ENCODE measurements around the gene AMOTL2.

The AMOTL2 gene

DNA sequence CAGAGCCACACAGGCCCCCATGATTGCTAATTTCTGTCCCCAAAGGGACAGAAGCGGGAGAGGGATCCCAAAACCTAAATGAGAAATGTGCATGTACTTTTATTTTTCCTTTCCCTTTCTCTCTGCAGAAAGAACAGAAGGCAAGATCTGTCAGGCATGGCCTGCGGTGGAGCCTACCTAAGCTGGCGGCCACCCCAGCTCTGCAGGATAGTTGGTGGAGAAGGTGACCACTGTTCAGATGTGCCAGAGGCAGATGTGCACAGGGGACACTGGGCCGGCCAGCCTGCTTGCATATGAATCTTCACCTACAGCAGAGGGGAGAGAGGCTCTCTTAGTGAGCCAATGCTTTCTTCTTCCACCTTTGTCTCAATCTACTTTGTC is 2.1 kb upstream of the AMOTL2 start:
- H3K36me3 Mint-ChIP-seq (ENCODE audit: insufficient read depth) = no peaks in the 10 kb centered on the region
- H3K4me1 Mint-ChIP-seq = peaks cover 15% of the 10 kb centered on the region
- no peaks in the 10 kb centered on the region for H3K9me3 Mint-ChIP-seq
- DNase-seq (ENCODE audit: low spot score in 2 of 2) (no peak), ATAC-seq (replicated peaks; ENCODE audit: extremely low read depth, poor library complexity, severe bottlenecking) (no peak)
- H3K4me3 Mint-ChIP-seq = no peak overlapping the region
- peaks cover 77% of the 10 kb centered on the region for H3K27me3 Mint-ChIP-seq
- H3K27ac Mint-ChIP-seq (ENCODE audit: low read depth) = no peak overlapping the region

DNA sequence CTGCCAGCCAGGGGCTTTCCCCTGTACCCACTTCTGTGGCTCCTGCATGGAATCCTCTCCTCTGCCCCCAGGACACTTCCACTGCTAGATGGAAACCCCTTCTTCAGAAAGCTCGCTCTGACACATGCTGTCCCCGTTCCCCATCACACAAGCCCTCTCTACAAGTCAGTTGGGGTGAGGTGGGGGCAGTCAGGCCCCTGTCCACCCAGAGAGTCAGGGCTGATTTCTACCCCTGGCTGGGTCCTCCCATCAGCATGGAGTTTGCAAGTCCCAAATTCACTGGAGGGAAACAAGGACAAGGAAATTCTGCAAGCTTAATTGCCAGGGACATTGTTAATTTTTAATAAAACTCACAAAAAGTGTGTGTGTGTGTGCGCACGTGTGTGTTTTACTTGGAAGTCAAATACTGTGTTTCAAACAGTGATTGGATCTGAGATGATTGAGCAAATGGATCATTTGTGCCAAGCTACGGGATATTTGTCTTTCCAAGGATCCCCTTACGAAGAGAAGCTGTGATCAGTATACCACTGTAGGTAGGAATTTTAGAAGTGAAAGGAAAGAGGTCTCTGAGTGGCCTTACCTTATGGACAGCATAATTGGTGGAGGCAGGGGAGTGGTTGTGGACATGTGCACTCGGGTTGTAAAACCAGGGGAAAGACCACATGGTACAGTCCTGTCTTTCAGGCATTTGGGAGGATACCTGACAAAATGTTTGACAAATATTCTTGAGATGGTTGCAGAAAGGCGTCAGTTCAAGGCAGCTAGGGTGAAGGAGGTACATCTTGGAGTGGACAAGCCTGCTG is 1.5 kb upstream of the AMOTL2 start:
- H3K4me3 Mint-ChIP-seq = peak overlapping the region; percentile 71
- peaks cover 15% of the 10 kb centered on the region for H3K4me1 Mint-ChIP-seq
- ATAC-seq (replicated peaks; ENCODE audit: extremely low read depth, poor library complexity, severe bottlenecking) = no peak
- no peak overlapping the region for H3K27ac Mint-ChIP-seq (ENCODE audit: low read depth)
- DNase-seq (ENCODE audit: low spot score in 2 of 2) = no peak
- H3K36me3 Mint-ChIP-seq (ENCODE audit: insufficient read depth) = no peaks in the 10 kb centered on the region
- H3K9me3 Mint-ChIP-seq = no peaks in the 10 kb centered on the region
- H3K27me3 Mint-ChIP-seq = peaks cover 71% of the 10 kb centered on the region

DNA sequence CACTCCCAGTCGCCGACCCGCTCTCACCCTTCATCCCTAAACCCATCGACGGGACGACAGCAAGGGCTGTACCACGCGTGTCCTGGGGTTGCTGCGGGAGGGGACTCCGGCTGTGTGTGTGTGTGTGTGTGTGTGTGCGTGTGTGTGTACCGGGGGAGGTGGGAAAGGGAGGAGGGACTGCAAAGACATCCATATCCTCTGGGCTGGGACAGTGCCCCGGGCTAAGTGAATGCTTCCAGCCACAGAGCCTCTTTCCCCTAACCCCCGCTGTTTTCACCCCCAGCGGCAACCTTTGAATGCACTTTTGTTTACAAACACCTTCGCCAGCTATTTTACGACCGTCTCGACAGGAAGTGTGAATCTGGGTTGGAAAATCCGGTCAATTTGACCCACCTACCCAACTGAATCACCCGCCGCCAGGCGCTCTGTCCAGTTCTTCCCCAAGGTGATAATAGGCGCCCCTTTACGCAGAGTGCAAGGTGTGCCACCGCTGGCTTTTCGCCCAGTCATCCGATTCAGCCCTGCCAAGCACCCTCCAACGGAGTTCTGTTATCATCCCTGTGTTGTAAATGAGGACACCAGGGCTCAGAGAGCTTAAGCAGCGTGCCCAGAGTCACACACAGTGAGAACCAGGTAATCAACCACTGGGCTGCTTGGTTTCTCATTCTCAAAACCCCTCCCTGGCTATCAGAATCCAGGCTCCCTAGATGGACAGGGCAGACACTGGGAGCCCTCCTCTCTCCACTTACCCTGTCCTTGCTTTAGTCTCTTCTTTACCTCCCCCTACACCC is 739 bp upstream of the AMOTL2 start:
- Mint-ChIP-seq H3K36me3 (ENCODE audit: insufficient read depth) (no peaks in the 10 kb centered on the region), H3K27me3 (peaks cover 63% of the 10 kb centered on the region), H3K9me3 (no peaks in the 10 kb centered on the region), H3K4me3 (peak overlapping the region; percentile 71), H3K27ac (ENCODE audit: low read depth) (no peak overlapping the region), H3K4me1 (peaks cover 15% of the 10 kb centered on the region)
- ATAC-seq (replicated peaks; ENCODE audit: extremely low read depth, poor library complexity, severe bottlenecking) (peak; percentile 14), DNase-seq (ENCODE audit: low spot score in 2 of 2) (no peak)

DNA sequence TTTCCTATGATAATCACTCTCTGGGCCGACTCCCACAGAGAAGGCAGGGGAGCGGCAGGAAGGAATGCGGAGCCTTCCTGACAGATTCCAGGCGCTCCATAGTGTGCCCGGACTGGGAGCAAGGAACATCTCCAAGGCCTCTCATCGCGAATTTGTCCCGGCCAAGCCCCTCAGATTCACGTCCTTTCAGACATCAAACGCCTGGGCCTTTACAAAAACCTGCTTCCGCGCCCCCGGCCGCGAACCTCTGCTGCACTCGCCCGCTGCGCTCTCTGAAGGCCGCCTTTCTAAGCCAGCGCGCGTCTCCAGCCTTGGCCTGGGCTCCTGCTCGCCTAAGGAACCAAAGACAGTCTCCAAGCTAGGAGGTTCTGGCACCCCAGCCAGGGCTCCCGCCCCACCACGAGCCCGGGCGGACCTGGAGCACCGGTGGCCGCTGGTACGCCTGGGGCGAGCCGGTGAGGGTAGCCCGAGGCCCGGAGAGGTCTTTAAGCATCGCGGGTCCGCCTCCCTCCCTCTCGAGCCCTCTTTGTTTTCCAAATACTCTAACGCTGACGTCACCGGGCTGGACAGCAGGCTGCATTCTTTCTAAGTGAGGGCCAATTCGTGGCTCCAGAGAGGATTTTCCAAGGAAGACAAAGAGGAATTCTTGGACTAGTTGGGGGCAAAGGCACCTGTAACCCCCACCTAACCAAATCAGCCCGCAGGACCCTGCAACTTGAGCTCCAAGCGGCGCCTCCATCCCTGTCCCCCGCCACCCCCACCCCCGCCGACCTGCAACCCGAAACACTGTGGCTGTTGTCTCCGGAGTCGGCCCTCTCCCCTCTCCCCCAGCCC is 759 bp downstream of the AMOTL2 start:
- DNase-seq (ENCODE audit: low spot score in 2 of 2) (no peak), ATAC-seq (replicated peaks; ENCODE audit: extremely low read depth, poor library complexity, severe bottlenecking) (no peak)
- Mint-ChIP-seq H3K9me3 (no peaks in the 10 kb centered on the region), H3K4me1 (peaks cover 15% of the 10 kb centered on the region), H3K4me3 (peak overlapping the region; percentile 71), H3K27me3 (peaks cover 54% of the 10 kb centered on the region), H3K36me3 (ENCODE audit: insufficient read depth) (no peaks in the 10 kb centered on the region), H3K27ac (ENCODE audit: low read depth) (no peak overlapping the region)

DNA sequence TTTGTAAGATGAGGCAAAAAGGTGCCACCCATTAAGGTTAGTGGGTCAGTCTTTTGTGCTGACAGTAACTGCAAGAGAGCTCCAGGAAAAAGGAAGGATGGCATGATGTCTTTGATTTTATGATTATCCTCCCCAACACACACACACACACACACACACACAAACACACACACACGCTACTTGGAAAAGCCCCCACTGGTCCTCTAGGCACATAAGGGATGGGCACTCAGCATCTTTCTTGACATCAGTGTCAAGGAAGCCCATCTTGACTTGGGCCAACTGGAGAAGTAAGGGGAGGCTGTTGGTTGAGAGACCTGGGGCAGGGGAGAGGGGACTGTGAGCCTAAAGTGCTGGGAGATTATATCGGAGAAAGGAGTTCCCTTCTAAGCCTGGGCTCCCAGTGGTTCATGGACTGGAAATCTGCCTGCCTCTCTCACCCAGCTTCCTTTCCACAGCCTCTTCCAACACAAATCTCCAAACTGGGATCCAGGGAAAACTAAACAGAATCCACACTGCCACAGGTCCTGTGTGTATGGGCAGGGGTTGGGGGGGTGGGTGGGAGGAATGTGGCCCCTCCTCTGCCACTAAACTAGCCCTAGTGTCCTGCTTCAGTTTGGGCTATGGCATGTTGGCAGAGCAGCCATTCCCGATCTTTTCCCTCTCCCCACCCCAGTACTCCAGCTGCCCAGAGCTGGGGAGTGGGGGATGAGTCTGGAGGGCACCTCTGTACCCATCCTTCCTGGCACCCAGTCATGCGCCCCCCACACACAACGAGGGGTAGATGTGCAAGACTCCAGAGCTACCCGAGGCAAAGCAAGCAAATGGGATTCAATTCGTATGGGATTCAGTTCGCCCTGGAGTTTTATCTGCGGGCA is 1.6 kb downstream of the AMOTL2 start:
- H3K9me3 Mint-ChIP-seq = no peaks in the 10 kb centered on the region
- no peak overlapping the region for H3K4me3 Mint-ChIP-seq
- peaks cover 46% of the 10 kb centered on the region for H3K27me3 Mint-ChIP-seq

DNA sequence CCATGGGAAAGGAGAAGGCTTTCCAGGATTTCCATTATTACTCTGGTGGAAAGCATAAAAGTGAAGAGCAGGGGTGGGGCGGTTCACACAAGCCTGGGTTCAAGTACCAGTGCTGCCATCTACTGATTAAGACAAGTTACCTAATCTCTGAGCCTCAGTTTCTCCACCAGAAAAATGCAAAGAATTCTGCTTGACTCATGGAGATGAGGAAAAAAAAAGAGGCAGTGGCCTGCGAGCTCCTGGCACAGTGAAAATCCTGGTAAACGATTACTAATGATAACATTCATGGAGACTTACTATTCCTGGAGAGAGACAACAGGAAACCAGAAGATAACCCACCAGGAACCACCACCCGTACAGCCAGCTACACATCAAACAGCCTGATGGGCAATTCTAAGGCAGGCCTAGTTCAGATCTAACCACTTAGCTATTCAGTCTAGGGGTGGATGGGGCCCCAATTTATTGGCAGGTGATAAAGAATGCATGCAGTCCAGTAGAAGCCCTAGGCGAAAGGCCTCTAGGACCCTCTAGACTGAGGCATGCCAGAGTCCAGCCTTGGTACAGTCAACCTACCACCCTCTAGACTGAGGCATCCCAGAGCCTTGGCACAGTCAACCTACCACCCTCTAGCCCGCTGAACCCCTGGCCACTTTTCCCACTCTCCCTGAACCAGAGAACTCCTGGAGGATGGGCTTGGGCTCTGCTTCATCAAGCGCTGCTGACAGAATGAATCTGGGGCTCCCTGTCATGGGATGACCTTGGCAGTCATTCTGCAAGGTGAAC is 2.5 kb downstream of the AMOTL2 start:
- Mint-ChIP-seq H3K9me3 (no peaks in the 10 kb centered on the region), H3K27me3 (peaks cover 37% of the 10 kb centered on the region), H3K36me3 (ENCODE audit: insufficient read depth) (no peaks in the 10 kb centered on the region), H3K27ac (ENCODE audit: low read depth) (no peak overlapping the region), H3K4me1 (peaks cover 15% of the 10 kb centered on the region), H3K4me3 (no peak overlapping the region)
- ATAC-seq (replicated peaks; ENCODE audit: extremely low read depth, poor library complexity, severe bottlenecking) (no peak), DNase-seq (ENCODE audit: low spot score in 2 of 2) (no peak)

More for the DNA sequence above, 1.6 kb downstream of the AMOTL2 start:
- H3K36me3 Mint-ChIP-seq (ENCODE audit: insufficient read depth) = no peaks in the 10 kb centered on the region
- DNase-seq (ENCODE audit: low spot score in 2 of 2) = no peak
- ATAC-seq (replicated peaks; ENCODE audit: extremely low read depth, poor library complexity, severe bottlenecking) = no peak
- H3K4me1 Mint-ChIP-seq = peaks cover 15% of the 10 kb centered on the region
- no peak overlapping the region for H3K27ac Mint-ChIP-seq (ENCODE audit: low read depth)

DNA sequence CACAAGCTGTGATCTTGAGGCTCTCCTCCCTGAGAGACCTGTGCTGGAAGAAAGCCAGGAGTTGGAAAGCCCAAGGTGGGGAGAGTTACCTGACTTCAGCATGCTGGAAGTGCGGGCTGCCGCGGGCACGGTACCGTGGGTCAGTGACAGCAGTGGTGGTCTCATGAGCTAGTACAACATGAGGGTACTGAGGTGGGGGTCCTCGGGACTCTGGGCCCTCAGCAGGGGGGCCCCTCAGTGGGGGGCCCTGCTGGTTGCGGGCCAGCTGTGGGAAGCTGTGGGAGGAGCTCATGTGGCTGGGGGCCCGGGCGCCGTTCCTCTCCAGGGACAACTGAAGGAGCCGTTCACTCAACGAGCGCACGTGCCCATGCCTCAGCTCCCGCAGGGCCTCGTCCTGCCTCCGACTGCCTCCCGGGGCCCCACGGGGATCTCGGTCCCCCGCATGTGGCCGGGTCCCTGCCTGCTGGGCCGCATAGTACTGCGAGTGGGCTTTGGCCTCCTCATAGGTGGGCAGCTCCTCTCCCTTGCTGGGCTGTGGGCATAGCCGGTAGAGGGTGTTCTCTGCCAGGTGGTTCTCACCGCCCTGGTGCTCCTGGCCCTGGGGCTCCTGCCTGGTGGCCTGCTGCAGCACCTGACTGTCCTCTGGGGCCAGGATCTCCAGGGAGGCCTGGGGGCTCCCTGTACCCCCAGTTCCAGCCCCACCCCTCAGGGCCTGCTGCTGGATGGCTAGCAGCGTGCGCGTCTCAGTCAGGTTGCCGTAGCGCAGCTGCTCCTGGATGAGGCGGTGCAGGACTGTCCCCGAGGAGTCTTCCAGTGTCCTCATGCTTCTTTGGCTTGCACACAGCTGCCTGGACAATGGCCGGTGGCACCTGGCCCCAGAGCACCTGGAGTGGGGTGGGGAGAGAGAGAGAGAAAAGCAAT is 3.4 kb downstream of the AMOTL2 start:
- no peak for DNase-seq (ENCODE audit: low spot score in 2 of 2)
- Mint-ChIP-seq H3K4me3 (no peak overlapping the region), H3K27me3 (peaks cover 28% of the 10 kb centered on the region), H3K27ac (ENCODE audit: low read depth) (no peak overlapping the region), H3K9me3 (no peaks in the 10 kb centered on the region), H3K4me1 (peaks cover 15% of the 10 kb centered on the region), H3K36me3 (ENCODE audit: insufficient read depth) (no peaks in the 10 kb centered on the region)
- ATAC-seq (replicated peaks; ENCODE audit: extremely low read depth, poor library complexity, severe bottlenecking) = no peak

DNA sequence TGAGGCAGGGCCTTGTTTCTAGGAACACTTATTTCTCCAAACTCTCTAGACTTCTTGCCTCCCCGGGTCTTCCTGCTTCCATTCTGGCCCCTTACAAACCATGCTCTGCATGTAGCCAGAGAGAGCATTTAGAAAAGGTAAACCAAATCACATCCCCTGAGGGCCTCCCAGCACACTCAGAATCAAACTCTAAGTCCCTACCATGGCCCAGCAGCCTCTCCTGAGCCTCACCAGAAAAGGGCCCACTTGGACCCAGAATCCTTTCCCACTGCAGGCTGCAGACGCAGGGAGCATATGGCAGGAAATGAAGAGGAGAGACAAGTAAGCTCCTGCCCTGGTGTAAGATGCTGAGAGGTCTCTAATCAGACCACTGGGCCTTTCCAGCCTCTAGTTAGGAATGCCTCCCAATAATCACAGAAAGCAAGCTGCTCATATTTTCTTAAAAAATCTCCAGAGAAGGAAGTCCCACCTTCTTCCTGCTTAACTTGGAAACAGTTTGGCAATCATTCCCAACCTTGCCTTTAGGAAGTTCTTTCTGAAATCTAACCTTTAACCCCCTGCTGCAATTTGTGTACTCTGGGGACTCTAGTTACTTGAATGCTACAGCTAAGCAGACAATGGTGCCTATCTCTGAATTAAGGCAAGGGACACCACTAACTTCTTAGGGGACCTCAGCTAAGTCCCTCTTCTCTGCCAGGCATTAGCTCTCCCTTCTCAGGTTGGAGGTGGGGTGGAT is 4.2 kb downstream of the AMOTL2 start:
- H3K4me1 Mint-ChIP-seq = peaks cover 15% of the 10 kb centered on the region
- no peak overlapping the region for H3K27ac Mint-ChIP-seq (ENCODE audit: low read depth)
- H3K9me3 Mint-ChIP-seq = no peaks in the 10 kb centered on the region
- DNase-seq (ENCODE audit: low spot score in 2 of 2) = no peak
- H3K4me3 Mint-ChIP-seq = no peak overlapping the region
- ATAC-seq (replicated peaks; ENCODE audit: extremely low read depth, poor library complexity, severe bottlenecking) = no peak
- no peaks in the 10 kb centered on the region for H3K36me3 Mint-ChIP-seq (ENCODE audit: insufficient read depth)
- H3K27me3 Mint-ChIP-seq = peaks cover 20% of the 10 kb centered on the region

DNA sequence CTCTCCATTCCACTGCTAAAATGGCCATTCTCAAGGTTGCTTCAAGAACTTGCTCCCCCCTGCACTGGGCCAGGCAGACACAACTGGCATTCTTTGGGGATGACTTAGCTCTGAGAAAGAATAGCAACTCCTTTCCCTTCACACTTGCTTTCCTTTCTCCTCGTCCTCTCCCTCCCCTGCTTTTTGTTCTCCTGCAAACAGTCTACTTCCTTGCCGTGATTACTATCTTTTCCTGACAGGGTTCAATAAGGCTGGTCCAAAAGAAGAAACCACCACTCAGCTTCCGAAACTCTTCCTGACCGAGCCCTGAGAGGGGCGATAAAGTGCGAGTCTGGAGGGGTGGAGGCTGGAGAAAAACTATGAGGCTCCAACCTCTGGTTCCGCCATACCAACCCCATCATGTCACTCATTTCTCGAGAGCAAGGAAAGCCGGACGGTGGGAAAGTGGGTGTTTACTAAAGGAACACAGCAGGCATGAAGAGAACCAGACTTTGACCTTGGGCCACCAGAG is 5.0 kb downstream of the AMOTL2 start:
- Mint-ChIP-seq H3K36me3 (ENCODE audit: insufficient read depth) (no peaks in the 10 kb centered on the region), H3K27me3 (peaks cover 12% of the 10 kb centered on the region), H3K27ac (ENCODE audit: low read depth) (no peak overlapping the region), H3K4me3 (no peak overlapping the region), H3K9me3 (no peaks in the 10 kb centered on the region), H3K4me1 (peaks cover 16% of the 10 kb centered on the region)
- DNase-seq (ENCODE audit: low spot score in 2 of 2) (no peak), ATAC-seq (replicated peaks; ENCODE audit: extremely low read depth, poor library complexity, severe bottlenecking) (no peak)

DNA sequence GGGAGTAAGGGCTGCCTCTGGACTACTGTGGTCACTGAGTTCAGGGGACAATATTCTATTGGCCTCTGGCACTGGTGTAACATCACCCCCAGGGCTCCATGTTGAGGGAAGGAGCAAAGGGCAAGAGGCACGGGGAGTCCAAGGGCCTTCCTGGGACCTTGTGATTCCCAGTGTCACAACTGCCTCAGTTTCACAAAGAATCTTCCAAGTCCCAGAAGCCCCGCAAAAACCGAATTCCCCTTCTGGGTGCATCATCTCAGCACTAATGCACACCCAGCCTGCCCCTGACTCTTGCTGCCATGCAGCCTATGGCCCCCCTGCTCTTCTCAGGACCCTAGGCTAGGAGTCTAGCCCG is 5.5 kb downstream of the AMOTL2 start:
- peaks cover 10% of the 10 kb centered on the region for H3K27me3 Mint-ChIP-seq
- peaks cover 19% of the 10 kb centered on the region for H3K4me1 Mint-ChIP-seq
- H3K4me3 Mint-ChIP-seq = no peak overlapping the region
- no peaks in the 10 kb centered on the region for H3K36me3 Mint-ChIP-seq (ENCODE audit: insufficient read depth)
- H3K9me3 Mint-ChIP-seq = no peaks in the 10 kb centered on the region
- DNase-seq (ENCODE audit: low spot score in 2 of 2) (no peak), ATAC-seq (replicated peaks; ENCODE audit: extremely low read depth, poor library complexity, severe bottlenecking) (no peak)
- H3K27ac Mint-ChIP-seq (ENCODE audit: low read depth) = no peak overlapping the region
